ENCODE measurements around the gene TGFBR1.
A peak's percentile ranks its signal among the peaks of the same experiment; 100 is the strongest.
"Not testable (repeated sequence)": the region's sequence is repeated elsewhere in the genome, so short reads cannot be mapped to it uniquely, and the experiment has no call there.

Gene TGFBR1

DNA sequence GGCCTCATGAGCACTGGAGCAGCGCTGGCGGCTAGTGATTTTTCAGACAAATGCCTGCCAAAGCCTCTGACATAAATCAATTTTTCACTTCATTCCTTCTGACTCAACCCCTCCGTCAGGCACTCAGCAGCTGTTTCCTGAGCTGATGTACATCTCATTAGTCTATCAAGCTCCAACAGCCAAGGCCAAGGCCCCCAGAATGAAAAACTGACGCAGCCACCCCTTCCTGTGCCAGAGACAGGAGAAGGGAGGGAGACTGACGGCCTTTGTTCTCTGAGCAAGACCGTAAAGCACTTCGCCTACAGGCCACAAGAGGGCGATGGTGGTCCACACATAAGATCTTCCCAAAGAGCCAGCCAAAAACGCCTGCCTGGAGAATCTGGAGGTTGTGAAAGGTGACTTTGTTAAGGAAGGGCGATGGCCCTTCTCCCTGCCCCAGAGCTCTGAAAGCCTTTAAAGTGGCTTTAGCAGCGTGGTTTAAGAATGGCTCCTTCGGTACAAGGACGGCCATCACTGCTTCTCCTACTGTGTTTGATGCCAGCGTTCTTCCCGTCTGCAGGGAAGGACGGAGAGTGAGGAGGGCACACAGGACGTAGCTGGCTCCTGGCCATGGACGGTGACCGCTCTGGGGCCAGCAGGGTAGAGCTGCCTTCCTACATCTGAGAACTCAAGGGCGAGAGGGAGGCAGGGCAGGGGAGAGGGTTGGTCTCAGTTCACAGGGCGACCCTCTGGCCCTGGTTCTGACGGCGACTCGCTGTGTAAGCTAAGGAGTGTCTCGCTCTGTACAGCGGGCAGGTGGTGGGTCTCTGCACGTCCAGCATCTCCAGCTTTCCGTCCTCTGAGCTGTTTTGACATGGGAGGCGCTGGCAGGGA is 79.8 kb downstream of the TGFBR1 start:
- DNase-seq (ENCODE audit: low read depth in 2 of 3, low spot score in 2 of 3), result peak; percentile 59 to 67 (median 65)

DNA sequence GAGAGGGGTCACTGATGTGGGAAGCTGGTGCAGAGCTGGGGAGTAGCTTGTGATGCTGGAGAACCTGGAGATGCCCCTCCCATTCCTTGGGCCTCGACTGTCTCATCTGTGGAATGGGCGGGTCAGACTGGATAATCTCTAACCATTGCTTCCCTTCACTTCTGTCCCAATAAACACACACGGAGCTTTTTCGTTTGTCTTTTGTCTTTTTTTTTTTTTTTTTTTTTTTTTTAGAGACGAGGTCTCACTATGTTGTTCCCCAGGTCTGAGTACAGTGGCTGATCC is 80.4 kb downstream of the TGFBR1 start:
- DNase-seq (ENCODE audit: low read depth in 2 of 3, low spot score in 2 of 3), result no peak

DNA sequence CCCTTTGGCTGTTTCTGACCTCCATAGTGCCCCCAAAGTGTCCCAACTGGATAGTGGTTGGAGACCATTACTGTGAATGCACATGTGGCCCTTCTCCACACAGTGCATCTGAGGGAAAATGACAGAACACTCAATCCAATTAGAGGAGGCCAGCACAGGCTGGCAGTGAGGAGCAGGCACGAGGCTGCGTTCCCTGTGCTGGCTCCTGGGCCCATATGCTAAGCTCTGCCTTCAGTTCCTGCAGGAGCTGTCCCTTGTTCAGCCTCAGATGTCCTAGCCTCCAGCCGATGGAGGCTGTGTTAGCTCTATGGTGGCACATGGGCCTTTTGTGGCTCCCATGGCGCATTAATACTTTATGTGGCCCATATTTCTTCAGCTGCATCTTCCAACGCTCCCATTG is 81.0 kb downstream of the TGFBR1 start:
- DNase-seq (ENCODE audit: low read depth in 2 of 3, low spot score in 2 of 3), result no peak

DNA sequence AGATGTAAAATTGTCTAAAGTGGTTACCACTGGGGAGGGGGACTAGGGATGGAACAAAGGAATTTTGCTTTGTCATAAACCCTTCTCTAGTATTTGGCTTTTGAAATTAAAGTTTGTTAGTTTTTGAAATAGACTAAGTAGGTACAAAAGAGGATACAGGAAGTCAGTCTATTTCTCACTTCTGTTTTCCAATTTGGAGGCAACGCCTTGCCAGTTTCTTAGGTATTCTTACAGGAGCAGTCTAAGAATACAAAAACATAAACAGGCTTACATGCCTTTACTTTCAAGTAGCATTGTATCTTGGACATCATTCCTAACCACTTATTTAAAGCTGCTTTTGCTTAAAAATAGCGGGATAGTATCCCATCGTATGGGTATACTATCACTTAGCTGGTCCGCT is 82.4 kb downstream of the TGFBR1 start:
- no peak for DNase-seq (ENCODE audit: low read depth in 2 of 3, low spot score in 2 of 3)

DNA sequence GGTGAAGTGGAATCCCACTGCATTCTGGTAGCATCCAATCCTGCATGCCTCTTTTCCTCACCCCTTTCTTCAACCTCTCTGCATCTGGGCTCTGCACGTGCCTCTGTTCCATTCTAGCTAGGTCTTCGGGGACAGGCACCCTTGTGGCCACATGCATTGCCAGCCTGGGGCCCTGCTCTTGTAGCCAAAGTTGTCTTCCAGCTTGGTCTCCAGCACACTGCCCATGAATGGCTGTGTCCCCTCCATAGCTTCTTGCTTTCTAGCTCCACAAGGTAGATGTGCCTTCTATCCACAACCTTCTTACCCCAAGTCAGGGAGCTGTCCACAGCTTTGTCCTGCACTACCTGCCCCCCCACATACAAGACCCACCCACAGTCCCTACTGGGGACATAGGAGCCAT is 84.3 kb downstream of the TGFBR1 start:
- no peak for DNase-seq (ENCODE audit: low read depth in 2 of 3, low spot score in 2 of 3)

DNA sequence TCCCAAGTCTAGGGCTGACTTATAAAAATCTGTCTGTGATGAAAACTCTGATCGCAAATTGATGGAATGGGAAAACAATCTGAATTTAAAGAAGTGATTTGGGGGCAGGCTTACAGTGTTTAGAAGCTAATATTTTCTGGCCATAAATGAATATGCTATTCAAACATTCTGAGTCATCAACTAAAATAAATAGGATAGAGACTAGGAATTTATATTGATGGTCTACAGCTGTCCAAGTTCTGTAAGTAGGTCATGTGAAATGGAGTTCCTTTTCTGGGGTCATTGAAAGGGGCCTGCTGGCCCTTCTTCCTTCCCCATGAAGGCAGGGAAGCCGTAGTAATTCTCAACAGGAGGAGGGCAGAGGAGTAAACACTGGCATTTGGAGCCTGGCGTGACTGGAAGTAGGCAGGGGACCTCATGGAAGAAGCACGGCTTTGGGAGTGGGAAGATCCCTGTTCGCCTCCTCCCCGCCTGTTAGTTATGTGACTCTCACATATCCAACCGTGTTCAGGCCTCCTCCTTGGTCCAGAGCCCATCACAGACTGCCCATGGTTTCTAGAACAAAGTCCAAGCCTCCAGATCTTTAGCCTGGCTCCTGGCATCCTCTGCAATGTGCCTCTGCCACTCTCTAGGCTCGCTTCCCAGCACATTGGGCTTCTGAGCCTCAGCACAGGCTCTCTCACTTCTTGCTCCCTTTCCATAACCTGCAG is 85.1 kb downstream of the TGFBR1 start:
- DNase-seq (ENCODE audit: low read depth in 2 of 3, low spot score in 2 of 3), result no peak

DNA sequence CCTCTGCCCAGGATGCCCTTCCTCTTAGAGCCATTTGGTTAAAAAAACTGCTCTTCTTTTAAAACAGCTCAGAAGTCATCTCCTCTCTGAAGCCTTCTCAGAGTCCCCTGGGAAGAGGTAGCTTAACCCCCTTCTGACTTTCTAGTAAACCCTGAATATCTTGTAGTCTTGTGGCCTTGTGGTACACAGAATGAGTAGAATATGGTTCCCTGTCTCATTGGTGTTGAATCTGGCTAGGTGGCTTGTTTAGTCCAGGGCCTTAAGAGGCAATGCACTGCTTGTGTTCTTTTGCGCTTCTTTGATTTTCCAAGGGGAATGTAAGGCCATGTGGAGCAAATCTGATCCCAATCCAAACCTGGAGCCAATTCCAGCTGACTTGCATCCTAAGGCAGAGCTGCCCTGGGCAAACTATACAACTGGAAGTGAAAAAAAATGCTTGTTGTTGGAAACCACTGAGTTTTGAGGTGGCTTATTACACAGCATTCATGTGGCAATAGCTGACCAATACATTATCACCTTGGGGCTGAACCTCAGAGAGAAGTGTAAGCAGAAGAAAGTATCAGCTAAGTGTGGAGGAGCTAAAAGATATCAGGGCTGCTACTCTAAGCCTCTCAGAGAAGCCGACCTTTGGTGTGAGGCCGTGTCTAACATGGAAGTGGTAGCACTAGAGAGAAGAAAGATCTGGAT is 85.8 kb downstream of the TGFBR1 start:
- DNase-seq (ENCODE audit: low read depth in 2 of 3, low spot score in 2 of 3), result no peak

DNA sequence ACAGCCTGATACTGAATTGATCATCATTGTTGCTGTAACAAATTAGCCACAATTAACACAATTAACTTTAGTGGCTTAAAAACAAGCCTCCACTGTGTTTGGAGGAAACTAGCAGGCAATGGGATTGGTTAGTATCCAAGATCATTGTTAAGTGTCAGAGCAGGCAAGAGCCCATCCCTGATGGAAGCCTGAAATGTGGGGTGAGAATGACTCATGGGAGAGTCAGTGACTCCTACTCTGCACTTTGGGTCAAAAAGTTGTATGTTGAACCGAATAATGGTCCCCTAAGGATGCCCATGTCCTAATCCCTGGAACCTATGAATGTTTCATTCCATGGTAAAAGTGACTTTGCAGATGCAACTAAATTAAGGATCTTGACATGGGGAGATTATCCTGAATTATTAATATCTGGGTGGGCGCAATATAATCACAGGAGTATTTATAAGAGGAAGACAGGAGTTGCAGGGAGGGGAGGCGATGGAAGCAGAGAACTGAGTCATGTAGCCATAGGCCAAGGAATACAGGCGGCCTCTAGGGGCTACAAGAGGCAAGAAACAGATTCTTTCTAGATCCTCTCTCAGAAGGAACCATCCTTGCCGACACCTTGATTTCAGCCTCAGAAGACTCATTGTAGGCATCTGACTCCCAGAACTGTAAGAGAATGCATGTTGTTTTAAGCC is 88.0 kb downstream of the TGFBR1 start:
- DNase-seq (ENCODE audit: low read depth in 2 of 3, low spot score in 2 of 3), result no peak

DNA sequence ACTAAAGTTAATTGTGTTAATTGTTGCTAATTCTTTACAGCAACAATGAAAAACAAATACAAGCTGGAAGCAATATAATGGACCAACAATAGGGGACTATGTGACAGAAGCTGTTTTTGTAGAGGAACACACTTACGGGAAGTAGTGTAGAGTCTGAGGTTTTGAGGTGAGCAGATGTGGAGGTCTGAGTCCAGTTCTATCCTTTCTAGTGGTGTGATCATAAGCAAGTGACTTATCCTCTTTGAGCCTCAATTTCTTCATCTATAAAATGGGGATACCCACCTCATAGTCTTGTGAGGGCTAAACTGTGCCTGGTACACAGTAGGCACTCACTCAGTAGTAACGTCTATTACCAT is 88.5 kb downstream of the TGFBR1 start:
- DNase-seq (ENCODE audit: low read depth in 2 of 3, low spot score in 2 of 3), result no peak

DNA sequence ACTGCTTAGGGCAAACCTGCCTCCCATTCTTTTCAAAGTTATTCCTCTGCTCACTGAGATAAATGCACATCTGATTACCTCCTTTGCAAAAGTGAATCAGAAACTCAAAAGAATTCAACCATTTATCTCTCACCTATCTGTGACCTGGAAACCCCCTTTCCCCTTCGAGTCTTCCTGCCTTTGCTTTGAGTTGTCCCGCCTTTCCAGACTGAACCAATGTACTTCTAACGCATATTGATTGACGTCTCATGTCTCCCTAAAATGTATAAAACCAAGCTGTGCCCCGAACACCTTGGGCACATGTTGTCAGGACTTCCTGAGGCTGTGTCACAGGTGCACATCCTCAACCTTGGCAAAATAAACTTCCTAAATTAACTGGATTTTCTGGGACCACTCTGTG is 91.6 kb downstream of the TGFBR1 start:
- not testable (repeated sequence) for DNase-seq (ENCODE audit: low read depth in 2 of 3, low spot score in 2 of 3)

DNA sequence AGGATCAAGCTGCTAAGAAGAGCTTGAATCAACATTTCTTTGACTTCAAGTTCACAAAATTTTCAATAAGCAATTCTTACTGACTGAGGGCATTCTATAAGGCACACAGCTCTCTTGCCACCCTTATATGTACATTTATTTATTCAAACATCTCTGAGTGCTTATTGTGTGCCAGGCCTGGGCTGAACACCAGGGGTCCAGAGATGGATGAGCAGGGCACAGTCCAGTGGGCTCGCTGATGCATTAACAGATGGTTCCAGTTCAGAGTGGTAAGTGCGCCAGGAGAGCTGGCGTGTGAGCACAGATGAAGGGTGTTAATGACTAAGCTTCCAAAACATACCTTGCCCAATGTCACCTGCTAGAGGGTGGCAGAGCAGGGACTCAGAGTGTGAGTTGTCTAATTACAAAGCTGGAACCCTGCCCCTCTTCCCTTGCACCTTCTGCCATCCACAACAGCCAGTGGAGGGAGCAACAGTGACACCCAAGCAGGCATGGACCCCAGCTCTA is 92.3 kb downstream of the TGFBR1 start:
- no peak for DNase-seq (ENCODE audit: low read depth in 2 of 3, low spot score in 2 of 3)

DNA sequence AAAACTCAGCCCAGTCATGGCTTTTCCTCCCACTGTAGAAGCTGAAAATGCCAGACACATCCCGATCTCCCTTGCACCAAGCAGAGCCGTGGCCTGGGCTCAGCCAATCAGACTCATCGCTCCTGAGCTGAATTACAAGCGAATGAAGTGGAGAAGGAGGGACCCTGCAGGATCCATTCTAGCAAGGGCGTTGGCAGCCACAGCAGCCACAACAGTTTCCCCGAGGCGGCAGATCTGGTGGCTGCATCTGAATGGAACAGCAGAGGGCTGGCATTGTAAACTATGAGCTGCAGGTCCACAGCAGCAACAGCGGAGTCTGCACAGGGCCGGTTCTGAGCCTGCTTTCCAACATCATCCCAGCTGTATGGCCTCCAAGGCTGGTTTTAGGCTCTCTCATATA is 93.1 kb downstream of the TGFBR1 start:
- no peak for DNase-seq (ENCODE audit: low read depth in 2 of 3, low spot score in 2 of 3)

DNA sequence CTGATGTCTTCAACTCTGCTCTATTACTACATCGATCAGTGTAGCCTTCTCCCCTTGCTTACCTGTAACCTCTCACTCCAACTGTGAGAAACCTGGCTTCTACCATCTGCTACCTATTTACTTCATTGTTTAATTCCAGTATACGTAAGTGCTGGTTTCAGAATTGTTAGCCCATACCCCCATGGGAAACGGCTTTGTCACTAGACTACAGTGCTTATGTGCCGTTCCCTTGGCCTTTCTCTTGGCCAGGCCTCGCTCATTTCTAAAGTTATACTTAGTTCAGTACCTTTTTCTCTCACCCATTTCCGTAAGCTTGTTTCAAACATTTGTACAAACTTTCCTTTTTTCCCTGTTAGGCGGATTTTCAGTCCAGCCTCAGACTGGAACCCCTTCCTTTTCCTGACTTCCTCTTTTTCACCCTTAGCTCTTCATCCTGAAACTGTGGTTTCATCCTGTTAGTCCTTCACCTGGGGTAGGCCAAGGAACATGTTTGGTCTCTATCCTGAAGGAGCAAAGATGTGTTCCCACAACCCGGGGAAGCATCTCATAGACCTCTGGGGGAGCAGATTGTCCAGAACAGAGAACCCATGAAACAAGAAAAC is 95.1 kb downstream of the TGFBR1 start:
- DNase-seq (ENCODE audit: low read depth in 2 of 3, low spot score in 2 of 3), result no peak

DNA sequence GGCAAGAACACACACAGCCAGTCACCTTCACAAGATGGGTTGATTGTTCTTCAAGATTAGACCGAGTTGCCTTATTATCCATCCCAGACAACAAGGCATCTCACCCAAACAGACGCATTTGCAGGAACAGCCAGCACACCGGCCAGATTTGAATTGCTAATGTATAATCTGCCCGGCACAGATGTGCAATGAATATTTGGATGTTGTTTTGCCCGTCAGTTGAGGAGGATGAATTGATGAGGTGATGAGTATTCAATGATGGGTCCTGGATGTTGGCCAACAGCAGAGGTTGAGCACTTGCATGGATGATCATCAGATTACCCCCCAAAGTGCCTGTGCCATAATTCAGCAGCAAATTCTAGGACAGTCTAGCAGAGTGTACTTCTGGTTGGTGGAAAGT is 96.7 kb downstream of the TGFBR1 start:
- DNase-seq (ENCODE audit: low read depth in 2 of 3, low spot score in 2 of 3), result no peak

All from activated CD8-positive, alpha-beta memory T cell treated with anti-CD3 and anti-CD28 coated beads for 48 hours (primary cell).